ENCODE measurements around the gene PGLYRP2. TPM values are rescaled to one million over a fixed set of nuclear protein-coding genes. Genes with fewer than 3 reads are reported as not detected.
"Not testable (repeated sequence)": the region's sequence is repeated elsewhere in the genome, so short reads cannot be mapped to it uniquely, and the experiment has no call there.

Gene PGLYRP2
- total and polyA plus RNA-seq, 4 donors = not detected

- H3K4me1 ChIP-seq (ENCODE audit: control insufficient read depth in 1 of 2, insufficient read depth in 2 of 2, low read length in 2 of 2); H3K27ac ChIP-seq (ENCODE audit: low read depth in 1 of 2, low read length in 2 of 2); intact Hi-C loops (cut with DNase I); H3K9me3 ChIP-seq (ENCODE audit: control insufficient read depth, low read length); DNase-seq; ATAC-seq (ENCODE audit: low FRiP score); H3K4me3 ChIP-seq (ENCODE audit: low read length in 2 of 2); H3K36me3 ChIP-seq (ENCODE audit: control insufficient read depth in 1 of 2, insufficient read depth in 2 of 2, low read length in 1 of 2); H3K27me3 ChIP-seq (ENCODE audit: control insufficient read depth in 1 of 2, insufficient read depth in 2 of 2, low read length in 1 of 2): not testable (repeated sequence)
- WGBS, 2 donors = 93 to 95% methylated on average over 9 of the region's 9 CpGs
These were observed 35.9 kb upstream of the PGLYRP2 start for GRCh38 chr19:15515227-15515625.

- Histone ChIP-seq H3K36me3 (ENCODE audit: control insufficient read depth in 1 of 2, insufficient read depth in 2 of 2, low read length in 1 of 2) (no peaks in the 10 kb centered on the region), H3K9me3 (ENCODE audit: control insufficient read depth, low read length) (no peaks in the 10 kb centered on the region), H3K4me3 (ENCODE audit: low read length in 2 of 2) (no peak overlapping the region), H3K27ac (ENCODE audit: low read depth in 1 of 2, low read length in 2 of 2) (no peak overlapping the region), H3K4me1 (ENCODE audit: control insufficient read depth in 1 of 2, insufficient read depth in 2 of 2, low read length in 2 of 2) (no peaks in the 10 kb centered on the region), H3K27me3 (ENCODE audit: control insufficient read depth in 1 of 2, insufficient read depth in 2 of 2, low read length in 1 of 2) (no peaks in the 10 kb centered on the region)
- no peak for ATAC-seq (ENCODE audit: low FRiP score)
- WGBS, 2 donors = 92% methylated on average over 19 of the region's 19 CpGs
- DNase-seq = no peak
- intact Hi-C loops (cut with DNase I) = no loop called here
These were observed 32.5 kb upstream of the PGLYRP2 start for GRCh38 chr19:15511671-15512424.

DNA sequence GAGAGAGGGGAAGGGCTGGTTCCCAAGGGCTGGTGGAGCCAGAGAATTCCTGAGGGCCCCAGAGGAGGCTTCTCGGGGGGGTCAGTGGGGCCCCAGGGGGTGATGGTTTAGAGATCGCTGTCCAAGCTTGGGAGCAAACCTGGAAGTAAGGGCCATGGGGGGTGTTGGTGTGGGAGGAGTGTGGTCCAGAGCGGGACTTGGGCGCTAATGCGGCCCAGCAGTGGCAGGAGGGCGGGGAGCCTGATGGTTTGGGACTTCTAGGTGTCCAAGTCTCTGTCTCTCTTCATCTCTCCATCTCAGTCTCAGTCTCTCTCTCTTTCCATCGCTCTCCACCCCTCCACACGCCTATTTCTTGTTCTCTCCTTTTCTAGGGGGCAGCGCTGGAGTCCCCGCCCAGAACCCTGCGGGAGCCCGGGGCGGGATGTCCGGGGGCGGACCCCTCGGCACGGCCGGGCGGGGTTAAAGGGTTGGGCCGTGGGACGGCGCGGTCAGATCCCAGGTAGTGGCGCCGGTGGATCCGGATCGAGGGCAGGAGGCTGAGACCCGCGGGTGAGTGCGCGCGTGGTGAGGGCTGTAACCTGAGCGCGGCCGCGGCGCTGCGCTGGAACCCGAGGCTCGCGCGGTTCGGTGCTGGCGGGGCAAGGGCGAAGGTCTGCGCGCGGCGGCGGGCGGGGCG is 28.9 kb upstream of the PGLYRP2 start, which contains the start of gene CYP4F22:
Gene CYP4F22 (plus strand): TSS at position 491 of the 676 bp plus-strand sequence. CDS start 16,812 bp downstream, outside the sequence.
- intact Hi-C loops (cut with DNase I) = no loop called here
- no peak within 1 kb of the TSS for H3K27ac ChIP-seq (ENCODE audit: low read depth in 1 of 2, low read length in 2 of 2)
- H3K9me3 ChIP-seq (ENCODE audit: control insufficient read depth, low read length) = no peaks in the 10 kb centered on the region
- ATAC-seq (ENCODE audit: low FRiP score) = no peak
- DNase-seq = no peak
- WGBS, 2 donors = 2 to 4% methylated on average over 43 to 52 of the region's 52 CpGs
- H3K27me3 ChIP-seq (ENCODE audit: control insufficient read depth in 1 of 2, insufficient read depth in 2 of 2, low read length in 1 of 2) = peaks cover 0 to 2% of the 10 kb centered on the region in 2 donors
- no peaks in the 10 kb centered on the region for H3K4me1 ChIP-seq (ENCODE audit: control insufficient read depth in 1 of 2, insufficient read depth in 2 of 2, low read length in 2 of 2)
- H3K36me3 ChIP-seq (ENCODE audit: control insufficient read depth in 1 of 2, insufficient read depth in 2 of 2, low read length in 1 of 2) = no peaks in the 10 kb centered on the region
- H3K4me3 ChIP-seq (ENCODE audit: low read length in 2 of 2) = no peak within 1 kb of the TSS

DNA sequence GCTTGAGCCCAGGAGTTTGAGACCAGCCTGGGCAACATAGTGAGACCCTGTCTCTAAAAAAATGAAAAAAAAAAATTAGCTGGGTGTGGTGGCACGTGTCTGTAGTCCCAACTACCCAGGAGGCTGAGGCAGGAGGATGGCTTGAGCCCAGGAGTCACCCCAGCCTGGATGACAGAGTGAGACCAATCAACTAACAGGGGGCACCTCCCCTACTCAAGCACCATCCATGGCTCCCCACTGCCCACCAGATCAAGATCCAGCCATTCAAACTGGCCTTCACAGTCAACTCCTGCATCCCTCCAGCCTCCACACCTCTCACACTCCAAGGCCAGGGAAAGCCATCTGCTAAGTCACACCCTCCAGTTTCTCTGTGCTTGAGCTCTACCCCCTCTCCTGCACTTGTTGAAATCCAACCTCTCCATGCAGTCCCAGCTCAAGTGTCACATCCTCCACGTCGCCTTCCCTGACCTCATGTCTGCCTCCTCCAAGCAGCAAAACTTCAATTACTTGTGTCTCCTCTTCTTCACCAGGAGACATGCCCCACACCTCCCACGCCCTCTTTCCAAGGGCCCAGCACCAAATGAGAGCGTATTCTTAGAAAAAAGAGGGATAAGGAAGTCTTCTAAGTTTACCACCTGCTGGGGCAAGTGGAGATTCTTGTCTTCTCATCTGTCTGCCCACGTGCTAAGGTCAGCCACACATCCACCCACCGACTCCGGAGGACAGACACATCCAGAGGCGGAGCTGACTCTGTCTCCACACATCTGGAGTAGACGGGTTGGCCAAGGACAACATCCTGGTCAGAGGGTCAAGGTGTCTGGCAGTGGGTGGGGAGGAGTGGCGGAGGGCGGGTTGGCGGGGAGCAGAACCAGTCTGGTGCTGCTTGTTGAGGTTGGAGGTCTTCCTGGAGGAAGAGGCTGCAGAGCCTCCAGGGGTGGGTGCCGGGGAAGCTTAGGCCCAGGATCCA is 28.1 kb upstream of the PGLYRP2 start:
- DNase-seq (no peak), ATAC-seq (ENCODE audit: low FRiP score) (no peak)
- Histone ChIP-seq H3K27ac (ENCODE audit: low read depth in 1 of 2, low read length in 2 of 2) (no peak overlapping the region), H3K9me3 (ENCODE audit: control insufficient read depth, low read length) (no peaks in the 10 kb centered on the region), H3K4me3 (ENCODE audit: low read length in 2 of 2) (no peak overlapping the region), H3K27me3 (ENCODE audit: control insufficient read depth in 1 of 2, insufficient read depth in 2 of 2, low read length in 1 of 2) (peaks cover 0 to 2% of the 10 kb centered on the region in 2 donors), H3K4me1 (ENCODE audit: control insufficient read depth in 1 of 2, insufficient read depth in 2 of 2, low read length in 2 of 2) (no peaks in the 10 kb centered on the region), H3K36me3 (ENCODE audit: control insufficient read depth in 1 of 2, insufficient read depth in 2 of 2, low read length in 1 of 2) (no peaks in the 10 kb centered on the region)
- 62 to 65% methylated on average over 14 of the region's 14 CpGs for WGBS, 2 donors
- intact Hi-C loops (cut with DNase I) = no loop called here

DNA sequence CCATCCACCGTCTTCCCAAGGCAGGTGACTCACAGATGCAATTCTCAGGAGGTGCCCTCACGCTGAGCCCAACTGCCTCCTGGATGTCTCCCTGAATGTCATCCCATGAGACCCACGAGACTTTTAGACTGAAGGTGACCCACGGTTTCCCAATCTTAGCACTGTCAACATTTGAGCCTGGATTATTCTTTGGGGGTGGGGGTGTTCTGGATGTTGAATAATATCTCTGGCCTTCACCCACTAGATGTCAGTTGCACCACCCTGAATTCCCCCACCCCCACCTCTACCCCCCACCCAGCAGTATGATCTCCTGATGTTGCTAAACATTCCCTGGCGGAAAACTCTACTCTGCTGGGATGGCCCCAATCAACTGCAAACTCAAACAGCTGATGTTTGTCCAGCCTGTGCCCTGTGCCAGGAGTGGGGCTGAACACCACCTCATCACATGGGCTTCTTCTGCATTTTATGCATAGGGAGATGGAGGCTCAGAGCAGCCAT is 26.8 kb upstream of the PGLYRP2 start:
- Histone ChIP-seq H3K9me3 (ENCODE audit: control insufficient read depth, low read length) (no peaks in the 10 kb centered on the region), H3K27ac (ENCODE audit: low read depth in 1 of 2, low read length in 2 of 2) (no peak overlapping the region), H3K27me3 (ENCODE audit: control insufficient read depth in 1 of 2, insufficient read depth in 2 of 2, low read length in 1 of 2) (peaks cover 0 to 2% of the 10 kb centered on the region in 2 donors), H3K36me3 (ENCODE audit: control insufficient read depth in 1 of 2, insufficient read depth in 2 of 2, low read length in 1 of 2) (no peaks in the 10 kb centered on the region), H3K4me1 (ENCODE audit: control insufficient read depth in 1 of 2, insufficient read depth in 2 of 2, low read length in 2 of 2) (no peaks in the 10 kb centered on the region), H3K4me3 (ENCODE audit: low read length in 2 of 2) (no peak overlapping the region)
- ATAC-seq (ENCODE audit: low FRiP score) = no peak
- intact Hi-C loops (cut with DNase I) = no loop called here
- 75 to 78% methylated on average over 5 of the region's 5 CpGs for WGBS, 2 donors
- DNase-seq = no peak

DNA sequence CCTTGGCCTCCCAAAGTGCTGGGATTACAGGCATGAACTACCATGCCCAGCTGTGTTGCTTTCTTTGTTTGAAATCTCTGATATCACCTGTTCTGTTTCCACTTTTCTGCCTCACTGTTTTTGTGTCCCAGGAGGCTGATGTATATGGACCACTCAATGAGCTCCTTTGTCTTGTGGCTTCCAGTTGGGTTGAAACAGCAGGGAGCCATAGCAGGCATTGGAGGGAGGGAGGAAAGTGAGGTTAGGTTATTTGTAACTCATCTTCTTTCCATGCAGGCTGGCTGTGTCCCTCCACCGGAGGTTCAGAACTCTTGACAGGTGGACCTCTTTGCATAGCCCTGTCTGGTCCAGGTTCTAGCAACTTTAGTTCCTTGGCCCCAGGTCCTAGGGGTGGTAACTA is 23.0 kb upstream of the PGLYRP2 start:
- Histone ChIP-seq H3K36me3 (ENCODE audit: control insufficient read depth in 1 of 2, insufficient read depth in 2 of 2, low read length in 1 of 2) (no peaks in the 10 kb centered on the region), H3K4me1 (ENCODE audit: control insufficient read depth in 1 of 2, insufficient read depth in 2 of 2, low read length in 2 of 2) (no peaks in the 10 kb centered on the region), H3K27me3 (ENCODE audit: control insufficient read depth in 1 of 2, insufficient read depth in 2 of 2, low read length in 1 of 2) (peaks cover 0 to 2% of the 10 kb centered on the region in 2 donors), H3K4me3 (ENCODE audit: low read length in 2 of 2) (no peak overlapping the region), H3K9me3 (ENCODE audit: control insufficient read depth, low read length) (no peaks in the 10 kb centered on the region), H3K27ac (ENCODE audit: low read depth in 1 of 2, low read length in 2 of 2) (no peak overlapping the region)
- intact Hi-C loops (cut with DNase I) = no loop called here
- no peak for DNase-seq
- WGBS, 2 donors = 56 to 70% methylated on average over 1 of the region's 1 CpG
- no peak for ATAC-seq (ENCODE audit: low FRiP score)

DNA sequence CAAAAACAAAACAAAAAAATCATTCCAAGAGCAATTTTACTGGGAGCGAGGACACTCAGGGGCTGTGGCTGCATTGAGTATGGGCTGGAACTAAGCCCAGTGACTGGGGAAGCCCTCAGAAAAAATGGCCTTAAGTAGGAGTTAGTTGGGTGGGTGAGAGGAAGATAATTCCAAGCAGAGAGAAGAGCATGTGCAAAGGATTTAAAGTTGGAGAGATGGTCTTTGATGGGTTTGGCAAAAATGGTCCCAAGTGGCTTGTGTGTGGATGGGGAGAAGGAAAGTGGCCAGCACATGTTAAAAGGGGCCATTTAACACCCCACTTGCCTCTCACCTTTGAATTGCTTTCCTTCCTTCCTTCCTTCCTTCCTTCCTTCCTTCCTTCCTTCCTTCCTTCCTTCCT is 22.3 kb upstream of the PGLYRP2 start:
- Histone ChIP-seq H3K27me3 (ENCODE audit: control insufficient read depth in 1 of 2, insufficient read depth in 2 of 2, low read length in 1 of 2) (peaks cover 0 to 2% of the 10 kb centered on the region in 2 donors), H3K36me3 (ENCODE audit: control insufficient read depth in 1 of 2, insufficient read depth in 2 of 2, low read length in 1 of 2) (no peaks in the 10 kb centered on the region), H3K4me1 (ENCODE audit: control insufficient read depth in 1 of 2, insufficient read depth in 2 of 2, low read length in 2 of 2) (no peaks in the 10 kb centered on the region), H3K27ac (ENCODE audit: low read depth in 1 of 2, low read length in 2 of 2) (no peak overlapping the region), H3K4me3 (ENCODE audit: low read length in 2 of 2) (no peak overlapping the region), H3K9me3 (ENCODE audit: control insufficient read depth, low read length) (no peaks in the 10 kb centered on the region)
- no peak for ATAC-seq (ENCODE audit: low FRiP score)
- WGBS, 2 donors = 39 to 41% methylated on average over 1 of the region's 1 CpG
- DNase-seq = no peak
- intact Hi-C loops (cut with DNase I) = no loop called here

DNA sequence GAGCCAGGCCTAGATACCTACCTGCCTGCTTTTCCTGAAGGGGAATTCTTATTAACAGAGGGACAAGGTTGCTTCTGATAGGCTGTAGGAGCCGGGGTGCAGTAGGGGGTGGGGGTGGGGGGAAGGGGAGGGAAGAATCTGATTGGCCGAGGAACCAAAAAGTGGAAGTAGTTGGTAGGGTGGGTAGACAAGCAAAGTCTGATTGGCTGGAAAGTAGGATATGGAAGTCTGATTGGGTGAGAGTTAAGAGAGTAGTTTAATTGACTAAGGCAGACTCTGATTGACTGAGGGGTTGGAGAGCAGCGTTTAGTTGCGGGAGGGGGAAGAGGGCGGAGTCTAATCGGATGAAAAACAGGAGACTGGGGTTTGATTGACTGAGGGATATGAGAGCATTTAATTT is 19.6 kb upstream of the PGLYRP2 start:
- no peak overlapping the region for H3K4me3 ChIP-seq (ENCODE audit: low read length in 2 of 2)

More for the DNA sequence above, 19.6 kb upstream of the PGLYRP2 start:
- DNase-seq = no peak
- WGBS, 2 donors = 48 to 54% methylated on average over 6 of the region's 6 CpGs
- no peak for ATAC-seq (ENCODE audit: low FRiP score)
- H3K4me1 ChIP-seq (ENCODE audit: control insufficient read depth in 1 of 2, insufficient read depth in 2 of 2, low read length in 2 of 2) = no peaks in the 10 kb centered on the region
- H3K27ac ChIP-seq (ENCODE audit: low read depth in 1 of 2, low read length in 2 of 2) = no peak overlapping the region
- H3K36me3 ChIP-seq (ENCODE audit: control insufficient read depth in 1 of 2, insufficient read depth in 2 of 2, low read length in 1 of 2) = no peaks in the 10 kb centered on the region
- H3K27me3 ChIP-seq (ENCODE audit: control insufficient read depth in 1 of 2, insufficient read depth in 2 of 2, low read length in 1 of 2) = no peaks in the 10 kb centered on the region
- intact Hi-C loops (cut with DNase I) = no loop called here
- no peaks in the 10 kb centered on the region for H3K9me3 ChIP-seq (ENCODE audit: control insufficient read depth, low read length)

Data from aorta (tissue), 5 donors.